BJ (cell line): ENCODE results near the gene CSRNP3. TPM values are rescaled to one million over a fixed set of nuclear protein-coding genes. Genes with fewer than 3 reads are reported as not detected.

Experiments used
- CTCF ChIA-PET: fragments of 350-600 bp; formaldehyde crosslinking; extraction: SDS; loops from one replicate; lab custom pipeline; 2021; ENCODE audit warnings: antibody characterized with exemption, inconsistent platforms; lab: Yijun Ruan, JAX
- POLR2A ChIA-PET: fragments of 300-600 bp; sonication (Branson Sonifier 250); formaldehyde crosslinking; extraction: SDS; loops from one replicate; lab custom pipeline; 2021; ENCODE audit warnings: antibody characterized with exemption; lab: Charles Lee
- DNase-seq: peaks from one replicate; pipeline ENCODE4 v3.0.0-alpha.2; 2011; ENCODE audit warnings: low read depth
- H3K27me3 ChIP-seq: 2 replicates; pipeline ENCODE4 v1.6.0; 2011; ENCODE audit warnings: low read length; ENCODE audit not compliant: control insufficient read depth, insufficient read depth
- H3K36me3 ChIP-seq: 2 replicates; pipeline ENCODE4 v1.5.1; 2011; ENCODE audit warnings: low read length; ENCODE audit not compliant: control insufficient read depth, insufficient read depth
- H3K4me3 ChIP-seq: 2 replicates; pipeline ENCODE4 v1.5.1; 2011; ENCODE audit warnings: low read depth, mild to moderate bottlenecking, control low read depth, low read length
- CTCF ChIP-seq: IDR thresholded peaks from 2 replicates; pipeline ENCODE4 v1.5.1; 2011; ENCODE audit warnings: low read depth, mild to moderate bottlenecking, control low read depth, inconsistent platforms, low read length, moderate library complexity; ENCODE audit not compliant: insufficient read depth
- polyA plus RNA-seq: library from polyadenylated mRNA; depleted of rRNA; stranded (reverse); fragments of >200 nt; gene quantifications from 2 replicates; pipeline ENCODE4 v1.2.3, GENCODE V29; 2011

Gene CSRNP3
- polyA plus RNA-seq, 1 experiment = 0.18 TPM

- TF ChIP-seq CTCF = no peak
- Histone ChIP-seq H3K36me3 (no peaks in the 10 kb centered on the region), H3K4me3 (no peak overlapping the region), H3K27me3 (no peaks in the 10 kb centered on the region)
- DNase-seq = no peak
- ChIA-PET POLR2A (no interaction called here), CTCF (interaction anchor here (0.6 kb wide), 2 partner anchors 27 to 30 kb away, joined by 3 to 6 read pairs; no protein-coding TSS in a partner anchor)
These were observed 17.2 kb upstream of the CSRNP3 start for GRCh38 chr2:165452327-165452726.

GRCh38 chr2:165453561-165454094 lies 15.9 kb upstream of the CSRNP3 start:
- POLR2A ChIA-PET = no interaction called here
- Histone ChIP-seq H3K36me3 (no peaks in the 10 kb centered on the region), H3K4me3 (no peak overlapping the region), H3K27me3 (no peaks in the 10 kb centered on the region)
- CTCF ChIA-PET = no interaction called here
- DNase-seq = no peak
- TF ChIP-seq CTCF = no peak

GRCh38 chr2:165454905-165455304 lies 14.6 kb upstream of the CSRNP3 start:
- TF ChIP-seq CTCF = no peak
- Histone ChIP-seq H3K36me3 (no peaks in the 10 kb centered on the region), H3K4me3 (no peak overlapping the region), H3K27me3 (no peaks in the 10 kb centered on the region)
- no peak for DNase-seq
- ChIA-PET CTCF (no interaction called here), POLR2A (no interaction called here)

- POLR2A ChIA-PET = no interaction called here
These were observed 13.5 kb upstream of the CSRNP3 start for GRCh38 chr2:165456027-165456426.

GRCh38 chr2:165462443-165462842 lies 7.1 kb upstream of the CSRNP3 start:
- ChIA-PET CTCF (no interaction called here), POLR2A (no interaction called here)
- no peak for DNase-seq
- TF ChIP-seq CTCF = no peak
- H3K36me3 ChIP-seq = no peaks in the 10 kb centered on the region
- H3K27me3 ChIP-seq = no peaks in the 10 kb centered on the region
- no peak overlapping the region for H3K4me3 ChIP-seq

More at GRCh38 chr2:165456027-165456426, 13.5 kb upstream of the CSRNP3 start:
- no peaks in the 10 kb centered on the region for H3K27me3 ChIP-seq
- CTCF ChIA-PET = no interaction called here
- DNase-seq = no peak
- no peak overlapping the region for H3K4me3 ChIP-seq
- TF ChIP-seq CTCF = no peak
- no peaks in the 10 kb centered on the region for H3K36me3 ChIP-seq
